Upper lobe of left lung (tissue), 4 donors: Measurements from ENCODE around the gene MAGEB1.

Source experiments
- CTCF ChIP-seq, 6 experiments: fragments of 450-650 bp in 4 of 6; fragments of 200-600 bp in 2 of 6; sonication (generic) in 2 of 6; IDR thresholded peaks; one replicate each; pipeline ENCODE4 v1.5.1; 2016 to 2019; ENCODE audit warnings: antibody characterized with exemption in 6 of 6
- POLR2A ChIP-seq, 4 donors: fragments of 450-650 bp; IDR thresholded peaks; one replicate each; pipeline ENCODE4 v1.5.1; 2016 to 2017; ENCODE audit warnings: antibody characterized with exemption in 4 of 4, mild to moderate bottlenecking in 2 of 4

- TF ChIP-seq CTCF (IDR thresholded peaks at IDR 0.05) (no peak), POLR2A (IDR thresholded peaks at IDR 0.05) (no peak)
Measured at GRCh38 chrX:30212172-30212571, 34.8 kb upstream of the MAGEB1 start.
